ENCODE results near the gene RASA3.

RASA3 gene

GRCh38 chr13:114013336-114013735, 119.1 kb downstream of the RASA3 start:
- no peak for DNase-seq

- no peak for DNase-seq
These were observed 119.5 kb downstream of the RASA3 start for GRCh38 chr13:114012921-114013320.

- no peak for DNase-seq
These were observed 120.3 kb downstream of the RASA3 start for GRCh38 chr13:114012141-114012540.

GRCh38 chr13:114011226-114011625, 121.2 kb downstream of the RASA3 start:
- DNase-seq, result no peak

- DNase-seq, result no peak
These were observed 121.9 kb downstream of the RASA3 start for GRCh38 chr13:114010401-114011101.

GRCh38 chr13:114009590-114010400, 122.6 kb downstream of the RASA3 start:
- no peak for DNase-seq

GRCh38 chr13:114008964-114009589, 123.3 kb downstream of the RASA3 start:
- DNase-seq, result no peak

- DNase-seq, result no peak
These were observed 124.9 kb downstream of the RASA3 start for GRCh38 chr13:114007566-114007965.

- DNase-seq, result no peak
These were observed 127.2 kb downstream of the RASA3 start for GRCh38 chr13:114005206-114005724.

- DNase-seq, result no peak
These were observed 127.8 kb downstream of the RASA3 start for GRCh38 chr13:114004420-114005205.

- no peak for DNase-seq
These were observed 129.6 kb downstream of the RASA3 start for GRCh38 chr13:114002771-114003321.

GRCh38 chr13:114002009-114002544, 130.3 kb downstream of the RASA3 start:
- DNase-seq, result no peak

- DNase-seq, result no peak
These were observed 131.0 kb downstream of the RASA3 start for GRCh38 chr13:114001331-114002008.

- DNase-seq, result no peak
These were observed 132.0 kb downstream of the RASA3 start for GRCh38 chr13:114000151-114001040.

GRCh38 chr13:113999618-113999910, 132.9 kb downstream of the RASA3 start:
- no peak for DNase-seq

GRCh38 chr13:113998781-113999617, 133.4 kb downstream of the RASA3 start:
- no peak for DNase-seq

GRCh38 chr13:113997845-113998751, 134.3 kb downstream of the RASA3 start:
- no peak for DNase-seq

- no peak for DNase-seq
These were observed 135.3 kb downstream of the RASA3 start for GRCh38 chr13:113996912-113997745.

All from stimulated activated CD4-positive, alpha-beta T cell treated with anti-CD3 and anti-CD28 coated beads, Interleukin-2, amount 100 ng/mL, for 48 hours (primary cell).